ENCODE results near the gene MRPS2.
"Not testable (repeated sequence)": the region's sequence is repeated elsewhere in the genome, so short reads cannot be mapped to it uniquely, and the experiment has no call there.

Gene MRPS2

GRCh38 chr9:135500525-135501260 lies at the start of gene MRPS2:
Gene MRPS2 (plus strand): TSS chr9:135500682. CDS start chr9:135500711, 29 bp downstream.
- TF ChIP-seq CTCF (IDR thresholded peaks at IDR 0.05; ENCODE audit: low read depth, low read length), result peak; percentile 71
- peak; percentile 61 for DNase-seq (ENCODE audit: extremely low read depth, low read depth)

- TF ChIP-seq CTCF (IDR thresholded peaks at IDR 0.05; ENCODE audit: low read depth, low read length), result no peak
Observed at GRCh38 chr9:135450956-135451355, 49.5 kb upstream of the MRPS2 start.

GRCh38 chr9:135451909-135452308 lies 48.6 kb upstream of the MRPS2 start:
- not testable (repeated sequence) for DNase-seq (ENCODE audit: extremely low read depth, low read depth)

More at GRCh38 chr9:135450956-135451355, 49.5 kb upstream of the MRPS2 start:
- no peak for DNase-seq (ENCODE audit: extremely low read depth, low read depth)

- DNase-seq (ENCODE audit: extremely low read depth, low read depth), result no peak
- TF ChIP-seq CTCF (IDR thresholded peaks at IDR 0.05; ENCODE audit: low read depth, low read length), result no peak
Observed at GRCh38 chr9:135454737-135455136, 45.7 kb upstream of the MRPS2 start.

GRCh38 chr9:135455401-135456030 lies 45.0 kb upstream of the MRPS2 start:
- no peak for DNase-seq (ENCODE audit: extremely low read depth, low read depth)
- TF ChIP-seq CTCF (IDR thresholded peaks at IDR 0.05; ENCODE audit: low read depth, low read length), result no peak

- no peak for TF ChIP-seq CTCF (IDR thresholded peaks at IDR 0.05; ENCODE audit: low read depth, low read length)
- DNase-seq (ENCODE audit: extremely low read depth, low read depth), result no peak
Observed at GRCh38 chr9:135456436-135457104, 43.9 kb upstream of the MRPS2 start.

GRCh38 chr9:135458478-135458877 lies 42.0 kb upstream of the MRPS2 start:
- not testable (repeated sequence) for DNase-seq (ENCODE audit: extremely low read depth, low read depth)

GRCh38 chr9:135461936-135462335 lies 38.5 kb upstream of the MRPS2 start:
- no peak for TF ChIP-seq CTCF (IDR thresholded peaks at IDR 0.05; ENCODE audit: low read depth, low read length)
- DNase-seq (ENCODE audit: extremely low read depth, low read depth), result no peak

Measured in AG09319 (cell line).